NCI-H82 (cell line): ENCODE data around the gene WDR1.

Source experiments
- DNase-seq: peaks from one replicate; lab custom pipeline; 2025; lab: John Stamatoyannopoulos, UW

WDR1 gene

DNA sequence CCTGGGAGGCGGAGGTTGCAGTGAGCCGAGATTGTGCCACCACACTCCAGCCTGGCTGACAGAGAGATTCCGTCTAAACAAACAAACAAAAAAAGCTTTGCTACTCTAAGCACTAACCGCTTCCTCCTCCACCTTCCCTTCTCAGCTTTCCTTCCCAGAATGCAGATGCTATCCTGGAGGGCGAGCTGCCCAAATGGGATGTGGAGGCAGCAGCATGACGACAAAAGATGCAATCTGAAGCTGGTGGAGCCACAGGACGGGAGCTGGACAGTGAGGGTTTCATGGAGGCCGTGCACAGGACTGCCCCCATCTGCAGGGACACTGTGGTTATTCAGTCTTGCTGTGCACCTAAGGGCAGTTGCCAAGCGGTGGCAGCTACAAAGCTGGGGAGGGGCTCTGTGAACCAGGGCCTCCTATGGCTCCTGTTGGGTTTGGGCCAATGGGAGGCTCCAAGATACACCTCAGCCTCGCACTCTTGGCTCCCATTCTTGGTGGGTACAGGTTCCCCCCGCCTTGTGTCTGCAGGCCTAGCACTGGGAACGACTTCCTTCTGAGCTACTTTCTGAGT lies 47.4 kb downstream of the WDR1 start:
- no peak for DNase-seq

- peak; percentile 91 for DNase-seq
Observed at GRCh38 chr4:10066670-10067651, 49.6 kb downstream of the WDR1 start.

- DNase-seq: no peak
Observed at GRCh38 chr4:10066206-10066605, 50.4 kb downstream of the WDR1 start.

DNA sequence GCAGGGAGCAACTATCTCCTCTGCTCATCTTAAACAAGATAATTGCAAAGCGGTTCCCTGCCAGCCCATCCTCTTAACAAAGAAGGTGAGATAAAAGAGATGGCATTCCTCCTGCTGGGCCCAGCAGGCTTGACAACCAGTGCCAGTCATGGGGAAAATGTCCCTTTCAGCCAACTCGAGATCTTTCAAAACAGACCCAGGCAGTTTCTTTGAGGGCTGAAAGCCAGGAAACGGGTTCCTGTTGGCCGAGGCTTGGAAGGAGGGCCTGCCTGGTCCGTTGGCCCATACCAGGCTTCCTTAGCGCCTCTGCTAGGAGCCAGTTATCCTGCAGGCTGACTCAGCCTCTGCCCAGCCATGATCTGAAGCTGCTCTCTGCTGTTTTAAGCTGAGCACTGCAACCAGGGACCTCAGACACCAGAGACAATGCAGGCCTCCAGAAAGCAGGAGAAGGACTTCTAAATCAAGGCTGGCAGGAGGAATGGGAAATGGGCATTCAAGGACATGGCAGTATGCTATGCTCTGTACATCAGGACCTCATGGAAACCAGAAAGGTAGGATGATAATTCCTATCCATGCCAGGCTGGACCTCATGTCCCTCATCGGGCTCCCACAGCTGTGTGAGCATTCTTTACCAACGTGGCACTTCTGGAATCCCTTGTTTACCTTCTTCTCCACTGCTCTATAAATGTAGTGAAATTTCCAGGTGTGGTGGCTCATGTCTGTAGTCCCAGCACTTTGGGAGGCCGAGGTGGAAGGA lies 52.9 kb downstream of the WDR1 start:
- peak; percentile 68 for DNase-seq

- DNase-seq: no peak
Observed at GRCh38 chr4:10061650-10062415, 54.8 kb downstream of the WDR1 start.

GRCh38 chr4:10058371-10058770 lies 58.2 kb downstream of the WDR1 start:
- no peak for DNase-seq

GRCh38 chr4:10057023-10057395 lies 59.6 kb downstream of the WDR1 start:
- no peak for DNase-seq

DNA sequence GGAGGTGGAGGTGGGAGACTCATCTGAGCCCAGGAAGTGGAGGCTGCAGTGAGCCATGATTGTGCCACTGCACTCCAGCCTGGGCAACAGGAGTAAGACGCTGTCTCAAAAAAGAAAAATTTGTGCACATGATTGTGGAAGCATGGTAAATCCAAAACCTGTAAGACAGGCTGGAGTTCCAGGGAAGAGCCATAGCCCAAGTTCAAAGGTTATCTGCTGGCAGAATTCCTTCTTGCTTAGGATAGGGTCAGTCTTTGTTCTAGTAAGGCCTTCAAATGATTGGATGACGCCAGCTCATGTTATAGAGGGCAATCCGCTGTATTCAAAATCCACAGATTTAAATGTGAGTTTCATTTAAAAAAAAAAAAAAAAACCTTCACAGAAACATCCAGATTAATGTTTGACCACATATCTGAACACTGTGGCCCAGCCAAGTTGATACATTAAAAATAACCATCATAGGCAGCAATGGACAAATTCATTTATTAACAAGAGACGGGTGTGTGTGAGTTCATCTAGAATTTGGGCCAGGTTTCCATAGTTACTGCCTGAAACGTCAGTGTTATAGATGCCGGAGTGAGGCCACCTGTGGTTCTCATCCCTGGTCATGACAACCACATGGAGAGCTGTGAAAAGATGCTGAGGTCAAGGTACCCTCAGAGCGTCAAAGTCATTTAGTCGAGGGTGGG lies 60.1 kb downstream of the WDR1 start:
- no peak for DNase-seq

- no peak for DNase-seq
Observed at GRCh38 chr4:10055871-10056270, 60.7 kb downstream of the WDR1 start.

DNA sequence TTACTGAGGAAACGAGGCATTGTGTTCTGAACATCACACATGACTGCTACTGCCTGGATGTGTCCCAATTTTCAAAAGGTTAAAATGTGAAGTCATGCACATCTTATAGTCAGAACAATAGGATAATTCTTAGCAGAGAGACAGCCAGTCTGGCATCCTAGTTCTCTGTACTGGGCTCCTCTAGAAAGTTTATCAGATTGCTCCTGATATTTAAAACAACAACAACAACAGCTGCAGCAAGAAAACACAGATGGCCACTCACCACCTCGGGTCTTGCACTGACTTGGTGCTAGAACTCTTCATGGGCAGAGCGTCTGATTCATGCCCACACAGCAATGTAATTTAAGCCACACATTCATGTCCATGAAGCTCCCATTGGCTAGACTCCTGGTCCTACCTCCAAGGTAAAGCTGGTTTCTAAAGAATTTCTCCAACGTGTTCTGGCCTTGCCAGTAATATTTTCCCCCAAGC lies 62.0 kb downstream of the WDR1 start:
- peak; percentile 43 for DNase-seq

DNA sequence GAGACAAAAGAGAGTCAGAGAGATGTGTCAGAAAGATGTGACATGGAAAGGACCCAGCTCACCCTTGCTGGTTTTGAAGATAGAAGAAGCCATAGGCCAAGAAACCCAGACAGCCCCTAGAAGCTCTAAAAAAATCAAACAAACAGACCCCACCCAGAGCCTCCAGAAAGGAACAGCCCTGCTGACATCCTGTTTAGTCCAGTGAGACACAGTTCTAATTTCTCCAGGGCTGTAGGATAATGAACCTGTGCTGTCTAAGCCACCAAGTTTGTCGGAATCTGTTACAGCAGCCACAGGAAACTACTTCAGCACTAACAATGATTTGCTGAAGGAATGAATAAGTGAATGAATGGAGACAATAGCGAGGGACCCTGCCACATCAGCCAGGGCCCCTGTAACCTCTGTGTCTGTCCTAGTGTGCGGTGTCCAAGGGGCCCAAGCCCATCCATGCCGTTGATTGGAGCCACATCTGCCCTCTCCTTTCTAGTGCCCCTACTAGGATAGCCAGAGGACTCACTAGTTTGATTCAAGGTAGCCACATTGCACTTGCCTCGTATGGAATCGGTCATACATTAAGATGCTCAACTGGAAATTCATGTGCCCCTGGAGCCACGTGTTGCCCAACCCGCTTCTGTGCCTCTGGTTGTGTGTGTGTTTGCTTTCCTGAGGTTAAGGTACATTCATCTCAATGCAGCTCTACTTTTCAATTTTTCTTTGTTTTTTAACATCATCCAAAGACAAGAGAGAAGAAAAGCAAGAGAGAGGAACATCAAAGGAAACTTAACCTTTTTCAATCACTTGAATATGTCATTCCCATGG lies 62.8 kb downstream of the WDR1 start:
- DNase-seq: no peak

DNA sequence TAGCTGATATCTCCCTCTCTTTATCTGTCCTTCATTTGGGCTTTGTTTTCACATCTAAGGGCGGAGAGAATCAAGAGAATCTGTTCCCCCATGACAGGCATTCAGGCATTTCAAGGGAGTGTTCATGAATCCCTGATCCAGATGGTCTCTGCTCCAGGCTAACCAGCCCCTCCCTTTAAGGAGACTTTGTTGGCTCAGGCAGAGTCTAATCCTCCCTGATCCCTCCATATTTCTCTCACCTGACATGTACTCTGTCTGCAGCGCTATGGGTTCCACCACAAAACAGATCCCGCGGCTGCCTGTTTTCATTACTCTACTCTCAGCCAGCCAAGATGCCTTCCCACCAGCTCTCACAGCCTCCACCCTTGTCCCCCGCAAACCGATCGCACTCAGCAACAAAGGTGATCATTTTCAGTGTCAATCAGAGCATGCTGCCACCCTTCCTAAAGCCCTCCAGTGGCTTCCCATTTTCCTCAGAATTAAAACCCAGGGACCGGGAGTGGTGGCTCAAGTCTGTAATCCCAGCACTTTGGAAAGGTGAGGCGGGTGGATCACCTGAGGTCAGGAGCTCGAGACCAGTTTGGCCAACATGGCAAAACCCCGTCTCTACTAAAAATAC lies 65.0 kb downstream of the WDR1 start:
- peak; percentile 96 for DNase-seq

- peak; percentile 66 for DNase-seq
Observed at GRCh38 chr4:10050721-10051120, 65.9 kb downstream of the WDR1 start.

DNA sequence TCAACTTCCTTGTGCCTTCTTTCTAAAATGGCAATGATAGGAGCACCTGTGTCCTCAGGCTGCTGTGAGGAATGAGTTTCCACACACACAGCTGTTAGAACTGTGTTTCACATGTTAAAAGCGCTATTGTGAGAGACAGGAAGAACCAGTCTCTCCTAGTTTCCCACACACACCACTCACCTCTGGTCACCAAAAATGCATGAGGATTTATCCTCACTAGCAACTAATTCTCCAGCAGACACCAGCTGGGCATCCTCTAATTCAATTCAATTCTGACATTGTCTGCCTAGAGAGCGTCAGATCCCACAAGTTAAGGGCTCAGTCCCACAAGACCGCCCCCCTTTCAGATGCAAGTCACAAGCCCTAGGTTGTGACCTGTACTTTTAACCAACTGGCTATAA lies 66.3 kb downstream of the WDR1 start:
- DNase-seq: peak; percentile 88

GRCh38 chr4:10048941-10049697 lies 67.5 kb downstream of the WDR1 start:
- no peak for DNase-seq

DNA sequence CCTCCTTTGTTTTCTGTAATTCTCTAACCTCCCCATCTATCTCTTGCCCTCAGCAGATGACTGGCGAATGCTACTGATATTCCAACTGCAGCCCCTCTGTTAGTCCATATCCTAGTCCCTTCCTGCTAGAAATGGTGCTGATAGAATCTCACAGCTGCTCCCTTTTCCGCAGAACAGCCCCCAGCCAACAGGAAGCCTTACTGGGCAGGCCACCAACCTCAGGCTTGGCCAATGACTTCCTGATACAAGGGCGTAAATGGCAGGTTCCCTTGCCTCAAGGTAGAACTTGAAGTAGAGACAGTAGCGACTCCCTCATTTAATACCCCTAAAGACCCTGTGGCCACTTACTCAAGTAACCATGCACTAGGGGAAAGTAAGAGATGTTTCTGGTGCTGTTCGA lies 68.6 kb downstream of the WDR1 start:
- DNase-seq: no peak

DNA sequence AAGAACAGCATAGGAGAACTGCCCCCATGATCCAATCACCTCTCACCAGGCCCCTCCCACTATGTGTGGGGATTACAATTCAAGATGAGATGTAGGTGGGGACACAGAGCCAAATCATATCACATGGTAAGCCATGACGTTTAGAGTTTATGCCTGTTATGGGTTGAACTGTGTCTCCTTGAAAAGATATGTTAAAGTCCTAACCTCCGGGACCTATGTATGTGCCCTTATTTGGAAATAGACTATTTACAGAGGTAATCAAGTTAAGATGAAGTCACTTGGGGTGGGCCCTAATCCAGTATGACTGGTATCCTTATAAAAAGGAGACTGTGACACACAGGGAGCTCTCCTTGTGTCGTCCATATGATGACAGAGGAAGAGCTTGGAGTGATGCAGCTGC lies 70.1 kb downstream of the WDR1 start:
- peak; percentile 6 for DNase-seq

DNA sequence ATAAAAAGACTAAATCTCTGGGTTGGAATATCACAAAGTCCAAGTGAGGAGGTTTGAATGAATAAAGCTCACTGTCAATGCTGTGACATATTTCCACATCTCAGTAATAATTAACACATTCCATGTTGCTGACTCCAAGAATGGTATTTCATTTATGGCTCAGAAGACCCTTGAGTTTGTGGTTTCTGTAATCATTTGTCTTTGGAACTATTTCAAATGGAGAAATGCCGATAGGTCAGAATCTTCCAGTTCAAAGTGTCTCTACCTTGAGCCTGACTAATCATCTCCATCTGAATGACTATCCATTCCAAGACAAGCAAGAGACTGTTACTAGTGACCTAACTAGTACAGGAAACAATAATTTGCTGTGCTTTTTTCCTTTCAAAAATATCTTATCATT lies 71.1 kb downstream of the WDR1 start:
- no peak for DNase-seq

DNA sequence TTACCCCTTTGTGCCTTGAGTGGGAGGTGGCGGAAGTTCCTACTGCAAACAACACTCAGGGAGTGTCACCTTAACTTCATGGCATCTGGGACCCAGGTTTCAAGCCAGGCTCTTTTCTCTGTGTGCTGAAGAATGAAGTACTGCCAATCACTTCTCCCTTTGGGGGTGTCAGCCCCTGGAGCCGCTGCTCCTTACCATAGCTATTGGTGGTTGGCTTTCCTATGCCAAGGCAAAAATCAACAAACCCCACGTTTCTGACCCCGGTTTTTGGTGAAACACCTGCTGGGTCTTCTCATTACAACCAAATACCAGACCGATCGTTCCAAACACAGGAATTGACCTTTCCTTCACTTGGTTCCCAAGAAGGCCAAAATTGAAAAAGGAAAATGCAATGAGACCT lies 75.6 kb downstream of the WDR1 start:
- DNase-seq: no peak
